Nasal cavity respiratory epithelium epithelial cell of viscerocranial mucosa (primary cell): ENCODE measurements around the gene TMEM270. TPM values are rescaled to one million over a fixed set of nuclear protein-coding genes. Genes with fewer than 3 reads are reported as not detected.

Source experiments
- total RNA-seq: library from RNA; depleted of rRNA; stranded (reverse); fragments of >200 nt; gene quantifications from 2 replicates; pipeline ENCODE4 v1.2.3, GENCODE V29; 2014

Gene TMEM270, protein sequence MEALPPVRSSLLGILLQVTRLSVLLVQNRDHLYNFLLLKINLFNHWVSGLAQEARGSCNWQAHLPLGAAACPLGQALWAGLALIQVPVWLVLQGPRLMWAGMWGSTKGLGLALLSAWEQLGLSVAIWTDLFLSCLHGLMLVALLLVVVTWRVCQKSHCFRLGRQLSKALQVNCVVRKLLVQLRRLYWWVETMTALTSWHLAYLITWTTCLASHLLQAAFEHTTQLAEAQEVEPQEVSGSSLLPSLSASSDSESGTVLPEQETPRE
- total RNA-seq, result not detected in 2 replicates

GRCh38 chr7:73860859-73861258, at the start of gene TMEM270:
TSS of gene TMEM270 (plus strand) at chr7:73861159. CDS start at chr7:73861195, 36 bp downstream.

GRCh38 chr7:73830681-73831583, 30.0 kb upstream of the TMEM270 start, which contains the start of gene CLDN4:
TSS of gene CLDN4 (plus strand) at chr7:73830996. CDS start at chr7:73831202, 206 bp downstream.

DNA sequence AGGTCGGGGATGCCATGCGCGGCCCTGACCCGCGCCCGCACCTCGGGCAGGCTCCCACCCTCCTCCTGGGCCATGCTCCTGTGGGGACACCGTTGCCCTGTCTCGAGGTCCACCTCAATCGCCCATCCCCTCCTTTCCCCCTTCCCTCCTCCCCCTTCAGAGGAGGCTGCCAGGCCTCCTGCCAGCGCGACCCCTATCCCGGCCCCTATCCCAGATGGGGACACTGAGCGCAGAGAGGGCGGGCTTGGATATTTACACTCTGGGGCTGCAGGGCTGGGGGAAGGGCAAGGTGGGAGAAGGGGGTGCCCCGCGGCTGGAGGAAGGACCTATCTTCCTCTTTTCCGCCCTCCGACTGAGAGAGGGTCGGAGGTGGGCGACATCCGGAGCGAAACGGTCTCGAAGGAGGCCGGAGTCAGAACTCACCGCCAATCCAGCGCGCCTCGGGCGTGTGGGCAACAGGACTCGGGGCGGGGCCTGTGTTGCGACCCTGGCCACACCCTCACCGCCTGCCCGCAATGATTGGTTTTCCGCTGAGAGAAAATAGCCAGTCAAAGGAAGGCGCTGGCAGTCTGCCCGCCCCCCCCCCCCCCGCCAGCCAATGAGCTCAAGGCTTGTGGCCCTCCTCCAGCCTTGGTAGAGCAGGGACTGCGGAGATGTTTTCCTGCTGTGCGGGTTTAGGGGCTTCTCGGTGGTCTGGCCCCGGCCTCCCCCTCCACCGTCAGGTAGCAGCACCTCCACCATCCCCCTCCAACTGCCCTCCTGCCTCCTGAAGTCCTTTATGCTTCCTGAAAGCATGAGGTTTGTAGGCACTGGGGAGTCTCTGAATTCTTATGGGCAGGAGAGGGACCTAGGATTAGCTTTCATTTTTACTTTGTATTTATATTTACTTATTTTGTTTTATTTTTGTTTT, 18.6 kb upstream of the TMEM270 start, which contains the start of gene METTL27:
TSS of gene METTL27 (minus strand) at position 450 of the 910 bp plus-strand sequence. CDS start at position 74, 376 bp downstream.

Other genes with a start within 250 kb of the TMEM270 start
- gene MLXIPL, start 236.6 kb upstream of the TMEM270 start, total RNA-seq, result 0.14 and 0.34 TPM in 2 replicates
- gene VPS37D, start 193.3 kb upstream of the TMEM270 start, total RNA-seq, result 1.0 and 1.3 TPM in 2 replicates
- 1.0 and 1.6 TPM in 2 replicates for gene DNAJC30, start 177.7 kb upstream of the TMEM270 start, total RNA-seq
- gene BUD23, start 177.6 kb upstream of the TMEM270 start, total RNA-seq, result 43.3 and 81.0 TPM in 2 replicates
- gene STX1A, start 141.5 kb upstream of the TMEM270 start, total RNA-seq, result 8.2 and 18.2 TPM in 2 replicates
- gene ABHD11, start 122.4 kb upstream of the TMEM270 start, total RNA-seq, result 5.1 and 9.8 TPM in 2 replicates
- gene CLDN3, start 90.9 kb upstream of the TMEM270 start, total RNA-seq, result not detected in 2 replicates
- gene CLDN4, start 30.2 kb upstream of the TMEM270 start, total RNA-seq, result 44.1 and 64.8 TPM in 2 replicates
- 3.1 and 4.4 TPM in 2 replicates for gene METTL27, start 18.6 kb upstream of the TMEM270 start, total RNA-seq
- gene ELN, start 167.0 kb downstream of the TMEM270 start, total RNA-seq, result 0.14 TPM in 1 of 2 replicates, not detected in the other
- gene LIMK1, start 222.6 kb downstream of the TMEM270 start, total RNA-seq, result 11.6 and 48.8 TPM in 2 replicates